Adipocyte (in vitro differentiated cells): ENCODE results near the gene GAN.

Source experiments
- DNase-seq: peaks from one replicate; pipeline ENCODE4 v3.0.0-alpha.2; 2015; ENCODE audit warnings: low read depth
- H3K27me3 ChIP-seq: replicated peaks from 2 replicates; pipeline ENCODE4 v1.7.0; 2013; ENCODE audit warnings: mild to moderate bottlenecking, low read length, moderate library complexity; ENCODE audit not compliant: control insufficient read depth, insufficient read depth
- H3K36me3 ChIP-seq: 2 replicates; pipeline ENCODE4 v1.7.0; 2013; ENCODE audit warnings: low read length, mild to moderate bottlenecking, moderate library complexity; ENCODE audit not compliant: control insufficient read depth, insufficient read depth, severe bottlenecking
- H3K4me1 ChIP-seq: 2 replicates; pipeline ENCODE4 v1.7.0; 2013; ENCODE audit warnings: mild to moderate bottlenecking, low read length, moderate library complexity; ENCODE audit not compliant: control insufficient read depth, insufficient read depth
- H3K4me3 ChIP-seq: 2 replicates; pipeline ENCODE4 v1.7.0; 2013; ENCODE audit warnings: mild to moderate bottlenecking, low read length, moderate library complexity
- H3K9ac ChIP-seq: 2 replicates; pipeline ENCODE4 v1.7.0; 2013; ENCODE audit warnings: mild to moderate bottlenecking, low read length, moderate library complexity
- H3K9me3 ChIP-seq: 2 replicates; pipeline ENCODE4 v1.7.0; 2013; ENCODE audit warnings: mild to moderate bottlenecking, low read length, moderate library complexity; ENCODE audit not compliant: control insufficient read depth

The GAN gene

GRCh38 chr16:81311762-81312161 is 3.0 kb upstream of the GAN start:
- no peak overlapping the region for H3K9ac ChIP-seq
- H3K36me3 ChIP-seq, result no peaks in the 10 kb centered on the region
- H3K4me3 ChIP-seq, result no peak overlapping the region
- H3K9me3 ChIP-seq, result no peaks in the 10 kb centered on the region
- peaks cover 14% of the 10 kb centered on the region for H3K4me1 ChIP-seq
- H3K27me3 ChIP-seq, result no peaks in the 10 kb centered on the region
- no peak for DNase-seq

GRCh38 chr16:81313701-81314602 is 810 bp upstream of the GAN start:
- Histone ChIP-seq H3K4me1 (peaks cover 14% of the 10 kb centered on the region), H3K27me3 (no peaks in the 10 kb centered on the region), H3K9me3 (no peaks in the 10 kb centered on the region), H3K9ac (peak overlapping the region; percentile 93), H3K4me3 (peak overlapping the region; percentile 100), H3K36me3 (no peaks in the 10 kb centered on the region)
- DNase-seq, result peak; percentile 40

- Histone ChIP-seq H3K36me3 (no peaks in the 10 kb centered on the region), H3K4me3 (peak overlapping the region; percentile 100), H3K27me3 (no peaks in the 10 kb centered on the region), H3K9me3 (no peaks in the 10 kb centered on the region), H3K4me1 (peaks cover 29% of the 10 kb centered on the region), H3K9ac (peak overlapping the region; percentile 93)
- DNase-seq, result peak; percentile 91
Observed at GRCh38 chr16:81315271-81316175, 761 bp downstream of the GAN start.

GRCh38 chr16:81316176-81316496 is 1.4 kb downstream of the GAN start:
- H3K27me3 ChIP-seq, result no peaks in the 10 kb centered on the region
- no peaks in the 10 kb centered on the region for H3K9me3 ChIP-seq
- H3K9ac ChIP-seq, result peak overlapping the region; percentile 93
- peaks cover 35% of the 10 kb centered on the region for H3K4me1 ChIP-seq
- H3K4me3 ChIP-seq, result peak overlapping the region; percentile 100
- H3K36me3 ChIP-seq, result no peaks in the 10 kb centered on the region
- peak; percentile 10 for DNase-seq

GRCh38 chr16:81318711-81319110 is 3.9 kb downstream of the GAN start:
- Histone ChIP-seq H3K4me1 (peaks cover 40% of the 10 kb centered on the region), H3K9ac (no peak overlapping the region), H3K9me3 (no peaks in the 10 kb centered on the region), H3K27me3 (no peaks in the 10 kb centered on the region), H3K36me3 (no peaks in the 10 kb centered on the region), H3K4me3 (no peak overlapping the region)
- no peak for DNase-seq

GRCh38 chr16:81319221-81319912 is 4.6 kb downstream of the GAN start:
- DNase-seq, result peak; percentile 72
- Histone ChIP-seq H3K9me3 (no peaks in the 10 kb centered on the region), H3K27me3 (no peaks in the 10 kb centered on the region), H3K36me3 (no peaks in the 10 kb centered on the region), H3K4me1 (peaks cover 34% of the 10 kb centered on the region), H3K4me3 (no peak overlapping the region), H3K9ac (peak overlapping the region; percentile 57)

- DNase-seq, result peak; percentile 10
- Histone ChIP-seq H3K9ac (no peak overlapping the region), H3K36me3 (no peaks in the 10 kb centered on the region), H3K4me3 (no peak overlapping the region), H3K4me1 (peaks cover 32% of the 10 kb centered on the region), H3K27me3 (no peaks in the 10 kb centered on the region), H3K9me3 (no peaks in the 10 kb centered on the region)
Observed at GRCh38 chr16:81321039-81321438, 6.3 kb downstream of the GAN start.

GRCh38 chr16:81321536-81321935 is 6.8 kb downstream of the GAN start:
- Histone ChIP-seq H3K9ac (no peak overlapping the region), H3K9me3 (no peaks in the 10 kb centered on the region), H3K27me3 (no peaks in the 10 kb centered on the region), H3K36me3 (no peaks in the 10 kb centered on the region), H3K4me1 (peaks cover 30% of the 10 kb centered on the region), H3K4me3 (no peak overlapping the region)
- DNase-seq, result no peak

- H3K27me3 ChIP-seq, result no peaks in the 10 kb centered on the region
- H3K9ac ChIP-seq, result no peak overlapping the region
- peaks cover 23% of the 10 kb centered on the region for H3K4me1 ChIP-seq
- no peak overlapping the region for H3K4me3 ChIP-seq
- H3K36me3 ChIP-seq, result no peaks in the 10 kb centered on the region
- DNase-seq, result no peak
- H3K9me3 ChIP-seq, result no peaks in the 10 kb centered on the region
Observed at GRCh38 chr16:81324808-81325207, 10.0 kb downstream of the GAN start.

- H3K27me3 ChIP-seq, result no peaks in the 10 kb centered on the region
- H3K9ac ChIP-seq, result no peak overlapping the region
- H3K9me3 ChIP-seq, result no peaks in the 10 kb centered on the region
- no peak overlapping the region for H3K4me3 ChIP-seq
- DNase-seq, result no peak
- peaks cover under 1% of the 10 kb centered on the region for H3K4me1 ChIP-seq
- H3K36me3 ChIP-seq, result no peaks in the 10 kb centered on the region
Observed at GRCh38 chr16:81327011-81327410, 12.2 kb downstream of the GAN start.
